Colonic mucosa (tissue), 4 donors: ENCODE measurements around the gene TSTD1. TPM values are rescaled to one million over a fixed set of nuclear protein-coding genes. Genes with fewer than 3 reads are reported as not detected.

Experiments
- DNase-seq: peaks from one replicate; pipeline ENCODE4 v3.0.0-alpha.2; 2020
- H3K27ac ChIP-seq: fragments of 200-600 bp; one replicate; pipeline ENCODE4 v1.8.0; 2021
- H3K27me3 ChIP-seq: fragments of 200-600 bp; one replicate; pipeline ENCODE4 v1.8.0; 2021
- H3K36me3 ChIP-seq: fragments of 200-600 bp; one replicate; pipeline ENCODE4 v1.8.0; 2021
- H3K4me1 ChIP-seq: fragments of 200-600 bp; one replicate; pipeline ENCODE4 v1.8.0; 2021; ENCODE audit warnings: mild to moderate bottlenecking
- H3K4me3 ChIP-seq: fragments of 200-600 bp; one replicate; pipeline ENCODE4 v1.8.0; 2021
- H3K9ac ChIP-seq, 2 donors: one replicate each; pipeline ENCODE4 v1.7.0; 2013; ENCODE audit warnings: control low read depth in 2 of 2, low read depth in 2 of 2, low read length in 2 of 2
- H3K9me3 ChIP-seq: fragments of 200-600 bp; one replicate; pipeline ENCODE4 v1.8.0; 2021
- intact Hi-C: fragments of 100-400 bp; cut with DNase I; formaldehyde crosslinking; loops from one replicate; pipeline ENCODE4 v1.14.1; 2022
- total RNA-seq, 2 donors: library from RNA; stranded (reverse); fragmentation: NEBNext Ultra II Directional in 1 of 2; extraction: Animal tissue kit (Norgen Biotek cat#: 25700) in 1 of 2; gene quantifications; one replicate each; pipeline ENCODE4 v1.2.1, GENCODE V29; 2021
- TF ChIP-seq, protein P1 (sequence below): fragments of 200-600 bp; IDR thresholded peaks from one replicate; pipeline ENCODE4 v1.8.0; 2022; ENCODE audit warnings: antibody characterized with exemption, mild to moderate bottlenecking
- donor health status: healthy.
- donor health status: DM: no; HTN: no; CAD: no.
- donor health status: DM: no; HTN: no; CAD: no.

Gene TSTD1
- total RNA-seq, 2 donors from 2014 or later: 74.7 to 87.8 TPM

GRCh38 chr1:161007369-161007768 is 31.4 kb downstream of the TSTD1 start:
- no peaks in the 10 kb centered on the region for H3K9me3 ChIP-seq
- no peak overlapping the region for H3K9ac ChIP-seq
- no peak for DNase-seq
- no peak overlapping the region for H3K27ac ChIP-seq
- peaks cover 4% of the 10 kb centered on the region for H3K4me1 ChIP-seq
- H3K36me3 ChIP-seq: no peaks in the 10 kb centered on the region
- intact Hi-C loops: no loop called here
- H3K27me3 ChIP-seq: no peaks in the 10 kb centered on the region
- TF ChIP-seq, protein P1, sequence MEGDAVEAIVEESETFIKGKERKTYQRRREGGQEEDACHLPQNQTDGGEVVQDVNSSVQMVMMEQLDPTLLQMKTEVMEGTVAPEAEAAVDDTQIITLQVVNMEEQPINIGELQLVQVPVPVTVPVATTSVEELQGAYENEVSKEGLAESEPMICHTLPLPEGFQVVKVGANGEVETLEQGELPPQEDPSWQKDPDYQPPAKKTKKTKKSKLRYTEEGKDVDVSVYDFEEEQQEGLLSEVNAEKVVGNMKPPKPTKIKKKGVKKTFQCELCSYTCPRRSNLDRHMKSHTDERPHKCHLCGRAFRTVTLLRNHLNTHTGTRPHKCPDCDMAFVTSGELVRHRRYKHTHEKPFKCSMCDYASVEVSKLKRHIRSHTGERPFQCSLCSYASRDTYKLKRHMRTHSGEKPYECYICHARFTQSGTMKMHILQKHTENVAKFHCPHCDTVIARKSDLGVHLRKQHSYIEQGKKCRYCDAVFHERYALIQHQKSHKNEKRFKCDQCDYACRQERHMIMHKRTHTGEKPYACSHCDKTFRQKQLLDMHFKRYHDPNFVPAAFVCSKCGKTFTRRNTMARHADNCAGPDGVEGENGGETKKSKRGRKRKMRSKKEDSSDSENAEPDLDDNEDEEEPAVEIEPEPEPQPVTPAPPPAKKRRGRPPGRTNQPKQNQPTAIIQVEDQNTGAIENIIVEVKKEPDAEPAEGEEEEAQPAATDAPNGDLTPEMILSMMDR: no peak
- H3K4me3 ChIP-seq: no peak overlapping the region

DNA sequence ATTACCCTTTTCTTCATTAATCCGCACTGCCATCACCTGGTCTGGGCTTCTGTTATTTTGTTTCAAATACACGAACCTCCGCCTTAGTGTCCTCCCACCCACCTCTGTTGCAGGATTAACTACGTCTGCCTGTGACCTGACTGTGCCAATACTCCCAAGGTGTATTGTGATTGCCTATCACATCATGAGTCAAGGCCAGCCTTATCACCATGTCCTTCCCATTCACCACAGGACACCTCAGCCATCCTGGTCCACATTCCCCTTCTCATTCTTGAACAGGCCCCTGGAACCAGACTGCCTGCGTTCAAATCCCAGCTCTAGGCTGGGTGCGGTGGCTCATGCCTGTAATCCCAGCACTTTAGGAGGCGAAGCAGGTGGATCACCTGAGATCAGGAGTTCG is 32.2 kb downstream of the TSTD1 start:
- Histone ChIP-seq H3K9ac (no peak overlapping the region), H3K9me3 (no peaks in the 10 kb centered on the region), H3K36me3 (no peaks in the 10 kb centered on the region), H3K27me3 (no peaks in the 10 kb centered on the region), H3K27ac (no peak overlapping the region), H3K4me1 (peaks cover 4% of the 10 kb centered on the region), H3K4me3 (no peak overlapping the region)
- DNase-seq: no peak
- intact Hi-C loops: no loop called here
- TF ChIP-seq, protein P1: no peak

- intact Hi-C loops: no loop called here
- Histone ChIP-seq H3K27ac (no peak overlapping the region), H3K36me3 (peaks cover 9% of the 10 kb centered on the region), H3K9ac (no peak overlapping the region), H3K4me1 (peaks cover 4% of the 10 kb centered on the region), H3K27me3 (no peaks in the 10 kb centered on the region), H3K9me3 (no peaks in the 10 kb centered on the region), H3K4me3 (no peak overlapping the region)
- TF ChIP-seq, protein P1: no peak
- no peak for DNase-seq
Measured at GRCh38 chr1:161001525-161001924, 37.2 kb downstream of the TSTD1 start.

DNA sequence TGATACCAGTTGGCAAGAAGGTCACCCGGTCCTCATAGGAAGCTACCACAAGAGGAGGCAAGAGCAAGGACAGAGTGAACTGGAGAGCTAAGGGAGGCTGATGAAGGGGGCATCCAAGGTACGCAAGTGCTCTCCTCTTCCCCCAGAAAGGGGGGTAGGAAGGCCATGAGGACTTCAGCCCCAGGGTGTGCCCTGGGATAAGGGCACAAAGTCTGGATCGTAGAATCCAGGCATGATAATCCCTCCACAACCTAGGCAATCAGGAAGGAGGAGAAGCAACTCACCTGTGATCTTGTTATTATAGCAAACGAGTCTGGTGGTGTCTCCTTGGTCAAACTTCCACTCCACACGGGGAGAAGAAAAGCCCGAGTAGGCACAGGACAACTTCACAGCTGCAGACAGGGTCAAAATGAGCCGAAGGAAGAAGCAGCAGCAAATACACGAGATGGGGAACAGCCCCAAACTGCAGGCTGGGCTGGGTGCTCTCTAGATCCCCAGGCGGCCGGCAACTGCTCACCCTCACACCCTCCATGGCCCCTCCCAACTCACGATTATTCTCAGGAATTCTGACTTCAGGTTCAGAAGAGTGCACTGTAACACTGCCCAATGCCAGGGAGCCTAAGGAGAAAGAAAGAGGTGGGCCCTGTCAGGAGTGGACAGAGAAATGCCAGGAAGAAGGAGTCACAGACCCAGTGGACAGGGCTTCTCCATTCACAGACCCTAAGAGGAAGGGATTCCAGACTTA is 37.9 kb downstream of the TSTD1 start:
- DNase-seq: no peak
- Histone ChIP-seq H3K36me3 (peaks cover 9% of the 10 kb centered on the region), H3K27me3 (no peaks in the 10 kb centered on the region), H3K9ac (no peak overlapping the region), H3K4me1 (no peaks in the 10 kb centered on the region), H3K27ac (no peak overlapping the region), H3K9me3 (no peaks in the 10 kb centered on the region), H3K4me3 (no peak overlapping the region)
- TF ChIP-seq, protein P1: no peak
- intact Hi-C loops: no loop called here

GRCh38 chr1:160999376-160999775 is 39.4 kb downstream of the TSTD1 start:
- no peaks in the 10 kb centered on the region for H3K9me3 ChIP-seq
- peaks cover 9% of the 10 kb centered on the region for H3K36me3 ChIP-seq
- H3K4me1 ChIP-seq: no peaks in the 10 kb centered on the region
- intact Hi-C loops: loop anchor here (5.0 to 10.0 kb wide), 2 partner anchors 45 to 98 kb away; partner anchors contain the start of genes KLHDC9 and USF1
- TF ChIP-seq, protein P1: no peak
- no peak overlapping the region for H3K4me3 ChIP-seq
- H3K9ac ChIP-seq: no peak overlapping the region
- H3K27ac ChIP-seq: no peak overlapping the region
- no peak for DNase-seq
- H3K27me3 ChIP-seq: no peaks in the 10 kb centered on the region
